K562 (cell line): ENCODE results near the gene GDNF. TPM values are rescaled to one million over a fixed set of nuclear protein-coding genes. Genes with fewer than 3 reads are reported as not detected.

ENCODE experiments used
- CTCFL ChIP-seq: IDR thresholded peaks from 2 replicates; pipeline ENCODE4 v1.6.1; 2011; ENCODE audit warnings: borderline replicate concordance, low read depth, mild to moderate bottlenecking, moderate library complexity, low read length; ENCODE audit not compliant: insufficient read depth, poor library complexity, severe bottlenecking
- DDX20 ChIP-seq: fragments of 450-650 bp; IDR thresholded peaks from 2 replicates; pipeline ENCODE4 v1.6.1; 2016; ENCODE audit warnings: missing genetic modification characterization, low read depth, mild to moderate bottlenecking, missing compliant biosample characterization, moderate library complexity
- MBD1 ChIP-seq: fragments of 250-450 bp; sonication (Bioruptor Pico); IDR thresholded peaks from 2 replicates; pipeline ENCODE4 v1.8.0; 2022; ENCODE audit warnings: inconsistent platforms
- POU5F1 ChIP-seq: fragments of 150-350 bp; IDR thresholded peaks from 2 replicates; pipeline ENCODE4 v1.6.1; 2014; ENCODE audit warnings: borderline replicate concordance, low read length, low read depth, mild to moderate bottlenecking; ENCODE audit not compliant: partially characterized antibody
- PTRF ChIP-seq: fragments of 450-650 bp; IDR thresholded peaks from 2 replicates; pipeline ENCODE4 v1.6.1; 2016; ENCODE audit warnings: mild to moderate bottlenecking, missing genetic modification characterization, missing compliant biosample characterization
- ZBTB9 ChIP-seq: fragments of 450-650 bp; formaldehyde crosslinking; IDR thresholded peaks from 2 replicates; pipeline ENCODE4 v1.4.0; 2020; ENCODE audit warnings: mild to moderate bottlenecking, moderate library complexity
- ZNF347 ChIP-seq: fragments of 450-650 bp; formaldehyde crosslinking; IDR thresholded peaks from 2 replicates; pipeline ENCODE4 v1.4.0; 2020; ENCODE audit warnings: low read depth, mild to moderate bottlenecking, moderate library complexity
- ZNF41 ChIP-seq: fragments of 250-450 bp; sonication (Bioruptor Pico); conservative IDR thresholded peaks from 2 replicates; pipeline ENCODE4 v1.4.0; 2020; ENCODE audit warnings: mild to moderate bottlenecking
- polyA plus RNA-seq, 8 experiments: library from polyadenylated mRNA; depleted of rRNA in 4 of 8; stranded (reverse) in 5 of 8; unstranded in 3 of 8; fragments of >200 nt; fragmentation: Nextera tagmentation in 2 of 8; fragmentation: Illumina TruSeq in 1 of 8; extraction: Ambion mirVana in 2 of 8; extraction: Trizol in 1 of 8; gene quantifications; 2 replicates each; pipeline versions ENCODE4 v1.2.1 to v1.2.3, GENCODE V29; 2011 to 2014; ENCODE audit warnings: inconsistent platforms in 1 of 8, missing spikeins in 1 of 8
- total RNA-seq, 7 experiments: library from RNA; depleted of rRNA in 6 of 7; stranded (reverse); fragments of >200 nt in 6 of 7; fragmentation: Illumina TruSeq in 2 of 7; extraction: Trizol in 2 of 7; gene quantifications; 2 replicates each; pipeline versions ENCODE4 v1.2.1 to v1.2.3, GENCODE V29; 2011 to 2021; ENCODE audit warnings: low replicate concordance in 1 of 7

GDNF gene
- total and polyA plus RNA-seq, 9 of the 15 experiments (the other 6 are each of a cell fraction or from before 2014, with no cell fraction given) = not detected

DNA sequence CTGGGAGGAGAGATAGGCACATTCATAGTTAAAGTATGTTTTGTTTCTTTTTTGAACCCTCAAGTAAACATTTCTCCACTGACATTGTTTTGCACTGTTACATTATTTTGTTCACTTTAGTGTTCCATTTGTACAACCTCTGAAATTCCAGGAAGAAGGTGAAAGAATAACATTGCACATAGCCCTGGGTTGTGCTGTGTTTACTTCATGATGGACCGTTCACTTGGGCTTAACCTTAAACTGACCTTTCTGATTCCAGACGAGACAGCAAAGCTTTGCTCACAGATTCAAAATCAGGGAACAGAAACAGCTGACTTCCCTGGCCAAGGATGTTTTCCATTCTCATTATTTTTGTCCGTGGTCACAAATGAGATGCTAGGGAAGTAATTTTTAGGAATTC is 42.8 kb upstream of the GDNF start (continued):
- TF ChIP-seq ZBTB9 (CRISPR knock-in tag) (no peak), PTRF (tag) (no peak), DDX20 (tag) (no peak), ZNF41 (CRISPR knock-in tag) (no peak), CTCFL (no peak), POU5F1 (no peak), MBD1 (CRISPR knock-in tag) (no peak), ZNF347 (CRISPR knock-in tag) (no peak)
